H1 (cell line): ENCODE data around the gene PKN1. TPM values are rescaled to one million over a fixed set of nuclear protein-coding genes. Genes with fewer than 3 reads are reported as not detected.

ENCODE experiments used
- CTCF ChIA-PET: fragments of 300-600 bp; sonication (Branson Sonifier 250); formaldehyde crosslinking; loops from one replicate; lab custom pipeline; 2021; ENCODE audit not compliant: partially characterized antibody; lab: Charles Lee
- POLR2A ChIA-PET: fragments of 300-600 bp; sonication (Branson Sonifier 250); formaldehyde crosslinking; loops from one replicate; lab custom pipeline; 2021; ENCODE audit warnings: inconsistent platforms; ENCODE audit not compliant: partially characterized antibody; lab: Charles Lee
- DNase-seq, 2 experiments: peaks; one replicate each; pipeline versions ENCODE4 v3.0.0 to v3.0.0-alpha.2; 2010 to 2022; ENCODE audit warnings: low spot score in 2 of 2, low read depth in 1 of 2, mixed read lengths in 1 of 2
- FAIRE-seq: peaks from 2 replicates; lab custom pipeline; 2011; peaks lifted over from hg19 to GRCh38; lab: Jason Lieb, UNC
- H2AFZ ChIP-seq: 2 replicates; pipeline ENCODE4 v1.8.1; 2012; ENCODE audit warnings: low read length, inconsistent platforms
- H2AK5ac ChIP-seq: 2 replicates; pipeline ENCODE4 v1.6.1; 2013; ENCODE audit warnings: low read depth, low read length
- H2BK120ac ChIP-seq: replicated peaks from 2 replicates; pipeline ENCODE3; 2013; ENCODE audit warnings: low read depth, low read length, inconsistent platforms
- H2BK12ac ChIP-seq: 2 replicates; pipeline ENCODE4 v1.6.1; 2013; ENCODE audit warnings: low read depth, low read length
- H2BK15ac ChIP-seq: 2 replicates; pipeline ENCODE4 v1.6.1; 2013; ENCODE audit warnings: low read length
- H2BK20ac ChIP-seq: 2 replicates; pipeline ENCODE4 v1.6.1; 2013; ENCODE audit warnings: low read length
- H2BK5ac ChIP-seq: 2 replicates; pipeline ENCODE4 v1.6.1; 2013; ENCODE audit warnings: low read depth, low read length
- H3K14ac ChIP-seq: 2 replicates; pipeline ENCODE4 v1.6.1; 2013; ENCODE audit warnings: inconsistent platforms; ENCODE audit not compliant: insufficient read length
- H3K18ac ChIP-seq: 2 replicates; pipeline ENCODE4 v1.6.1; 2013; ENCODE audit warnings: low read length; ENCODE audit errors: extremely low read depth
- H3K23ac ChIP-seq: 2 replicates; pipeline ENCODE4 v1.6.1; 2013; ENCODE audit warnings: inconsistent platforms; ENCODE audit not compliant: insufficient read length
- H3K23me2 ChIP-seq: 2 replicates; pipeline ENCODE4 v1.6.1; 2013; ENCODE audit warnings: low read depth, low read length
- H3K27ac ChIP-seq: 2 replicates; pipeline ENCODE4 v1.6.1; 2011; ENCODE audit warnings: low read depth, low read length, inconsistent platforms
- H3K27me3 ChIP-seq, 4 experiments: replicated peaks in 1 of 4; 1 replicate in 1 of 4; 2 replicates in 3 of 4; pipeline versions ENCODE4 v1.6.1 to v1.8.1; 2011 to 2013; ENCODE audit warnings: low read length in 3 of 4, mild to moderate bottlenecking in 3 of 4, inconsistent platforms in 2 of 4, mixed read lengths in 2 of 4, moderate library complexity in 1 of 4; ENCODE audit not compliant: control insufficient read depth in 3 of 4, insufficient read depth in 3 of 4; ENCODE audit errors: extremely low read depth in 1 of 4
- H3K36me3 ChIP-seq, 4 experiments: 2 replicates each; pipeline versions ENCODE4 v1.6.1 to v1.8.1; 2011 to 2013; ENCODE audit warnings: mild to moderate bottlenecking in 4 of 4, low read length in 3 of 4, moderate library complexity in 2 of 4, control low read depth in 1 of 4, inconsistent platforms in 1 of 4; ENCODE audit not compliant: insufficient read depth in 4 of 4, control insufficient read depth in 2 of 4
- H3K4ac ChIP-seq: replicated peaks from 2 replicates; pipeline ENCODE3; 2013; ENCODE audit warnings: low read length, low read depth, mixed read lengths, inconsistent platforms; ENCODE audit not compliant: insufficient read length
- H3K4me1 ChIP-seq, 4 experiments: replicated peaks in 1 of 4; 1 replicate in 1 of 4; 2 replicates in 3 of 4; pipeline versions ENCODE4 v1.6.1 to v1.8.1; 2011 to 2013; ENCODE audit warnings: low read length in 3 of 4, inconsistent platforms in 2 of 4, mixed read lengths in 1 of 4; ENCODE audit not compliant: insufficient read depth in 4 of 4, control insufficient read depth in 3 of 4
- H3K4me2 ChIP-seq, 2 experiments: 2 replicates each; pipeline versions ENCODE4 v1.6.1 to v1.8.1; 2011 to 2013; ENCODE audit warnings: low read depth in 2 of 2, low read length in 2 of 2, control low read depth in 1 of 2, inconsistent platforms in 1 of 2, mild to moderate bottlenecking in 1 of 2; ENCODE audit not compliant: insufficient read depth in 1 of 2
- H3K4me3 ChIP-seq, 4 experiments: fragments of 200-600, 300-600 bp in 1 of 4; sonication (generic), shearing (Covaris generic), sonication (Bioruptor Twin) in 1 of 4; 2 replicates each; pipeline versions ENCODE4 v1.5.1 to v1.8.1; 2011 to 2016; ENCODE audit warnings: low read length in 4 of 4, low read depth in 3 of 4, control low read depth in 2 of 4, inconsistent platforms in 2 of 4, mild to moderate bottlenecking in 2 of 4, mixed read lengths in 1 of 4, moderate library complexity in 1 of 4; ENCODE audit not compliant: insufficient read depth in 2 of 4; ENCODE audit errors: extremely low read depth in 1 of 4
- H3K56ac ChIP-seq: replicated peaks from 2 replicates; pipeline ENCODE3; 2013; ENCODE audit warnings: low read depth, mild to moderate bottlenecking, mixed read lengths, low read length, inconsistent platforms; ENCODE audit not compliant: insufficient read length
- H3K79me1 ChIP-seq: 2 replicates; pipeline ENCODE4 v1.6.1; 2013; ENCODE audit warnings: low read depth, low read length, control low read depth
- H3K79me2 ChIP-seq, 2 experiments: 2 replicates each; pipeline versions ENCODE4 v1.6.1 to v1.8.1; 2012 to 2013; ENCODE audit warnings: low read length in 2 of 2, mild to moderate bottlenecking in 2 of 2, inconsistent platforms in 1 of 2; ENCODE audit not compliant: insufficient read depth in 2 of 2, control insufficient read depth in 1 of 2
- H3K9ac ChIP-seq, 4 experiments: replicated peaks in 1 of 4; 1 replicate in 1 of 4; 2 replicates in 3 of 4; pipeline versions ENCODE4 v1.6.1 to v1.8.1; 2011 to 2013; ENCODE audit warnings: low read depth in 3 of 4, low read length in 3 of 4, control low read depth in 2 of 4, mild to moderate bottlenecking in 2 of 4, moderate library complexity in 2 of 4, inconsistent platforms in 1 of 4; ENCODE audit errors: extremely low read depth in 1 of 4
- H3K9me3 ChIP-seq, 2 experiments: 2 replicates each; pipeline versions ENCODE4 v1.6.1 to v1.8.1; 2012 to 2013; ENCODE audit warnings: mild to moderate bottlenecking in 2 of 2, moderate library complexity in 2 of 2, control low read depth in 1 of 2, inconsistent platforms in 1 of 2, low read depth in 1 of 2, low read length in 1 of 2, mixed read lengths in 1 of 2; ENCODE audit not compliant: insufficient read depth in 2 of 2
- H4K20me1 ChIP-seq, 2 experiments: replicated peaks in 1 of 2; 2 replicates each; pipeline versions ENCODE3 to v1.8.1; 2011 to 2013; ENCODE audit warnings: inconsistent platforms in 2 of 2, low read length in 2 of 2, mild to moderate bottlenecking in 1 of 2; ENCODE audit not compliant: insufficient read depth in 2 of 2, control insufficient read depth in 1 of 2
- H4K5ac ChIP-seq: 2 replicates; pipeline ENCODE4 v1.6.1; 2013; ENCODE audit warnings: low read length, low read depth, mixed read lengths, inconsistent platforms; ENCODE audit not compliant: insufficient read length
- H4K8ac ChIP-seq: 2 replicates; pipeline ENCODE4 v1.8.0; 2013; ENCODE audit warnings: mild to moderate bottlenecking, moderate library complexity, low read length, inconsistent platforms; ENCODE audit not compliant: insufficient read depth; ENCODE audit errors: extremely low read depth
- H4K91ac ChIP-seq: replicated peaks from 2 replicates; pipeline ENCODE3; 2013; ENCODE audit warnings: low read length, mixed read lengths, inconsistent platforms; ENCODE audit not compliant: insufficient read length
- ATF2 ChIP-seq: IDR thresholded peaks from 2 replicates; pipeline ENCODE4 v1.6.1; 2012; ENCODE audit warnings: low read length, inconsistent platforms
- BCL11A ChIP-seq, 2 experiments: IDR thresholded peaks; one replicate each; pipeline ENCODE4 v1.6.1; 2011; ENCODE audit warnings: low read depth in 2 of 2, low read length in 2 of 2, mild to moderate bottlenecking in 2 of 2
- BRCA1 ChIP-seq: IDR thresholded peaks from 2 replicates; pipeline ENCODE4 v1.6.1; 2012; ENCODE audit warnings: low read depth, low read length, improper control_type of control experiment
- NRF1 ChIP-seq: IDR thresholded peaks from 2 replicates; pipeline ENCODE4 v1.6.1; 2011; ENCODE audit warnings: mild to moderate bottlenecking, low read depth, low read length, improper control_type of control experiment
- SP2 ChIP-seq: IDR thresholded peaks from 2 replicates; pipeline ENCODE4 v1.6.1; 2012; ENCODE audit warnings: mild to moderate bottlenecking, low read length, inconsistent platforms
- SP4 ChIP-seq: IDR thresholded peaks from 2 replicates; pipeline ENCODE4 v1.6.1; 2012; ENCODE audit warnings: low read length, inconsistent platforms
- TEAD4 ChIP-seq: IDR thresholded peaks from 2 replicates; pipeline ENCODE4 v1.6.1; 2012; ENCODE audit warnings: low read depth, low read length, inconsistent platforms, mixed read lengths
- WGBS, 2 experiments: shearing (Covaris generic) in 1 of 2; methylation state at CpG; one replicate each; pipeline versions ENCODE4 v1.1.6 to v1.1.7; 2013 to 2015; ENCODE audit warnings: low lambda C conversion rate in 2 of 2, mixed read lengths in 2 of 2, inconsistent platforms in 1 of 2, low coverage in 1 of 2, missing lambda C conversion rate in 1 of 2; ENCODE audit not compliant: insufficient replicate concordance in 2 of 2, insufficient coverage in 1 of 2, insufficient read length in 1 of 2; ENCODE audit errors: extremely low coverage in 1 of 2, missing lambda C conversion rate in 1 of 2; 5-methylcytosine and 5-hydroxymethylcytosine counted together
- polyA plus RNA-seq, 7 experiments: library from polyadenylated mRNA; depleted of rRNA in 3 of 7; stranded (reverse) in 5 of 7; unstranded in 2 of 7; fragments of >200 nt in 5 of 7; fragments of 200-250 nt in 2 of 7; gene quantifications; 1 replicate in 5 of 7; 2 replicates in 1 of 7; 4 replicates in 1 of 7; pipeline versions ENCODE4 v1.2.1 to v1.2.3, GENCODE V29; 2011 to 2013; ENCODE audit warnings: missing spikeins in 2 of 7, mixed read lengths in 2 of 7
- total RNA-seq: library from RNA; stranded (reverse); fragmentation: NEBNext Ultra II Directional; extraction: Animal tissue kit (Norgen Biotek cat#: 25700); gene quantifications from 2 replicates; pipeline ENCODE4 v1.2.1, GENCODE V29; 2021

PKN1 gene
- total and polyA plus RNA-seq, 2 of the 8 experiments (the other 6 are each of a cell fraction or from before 2014, with no cell fraction given) = 65.2 to 162 TPM

GRCh38 chr19:14470031-14470876 is 37.1 kb downstream of the PKN1 start:
- Histone ChIP-seq H4K20me1 (peaks cover 0 to 5% of the 10 kb centered on the region in 2 experiments), H3K9ac (no peak overlapping the region), H3K23me2 (peaks cover 4% of the 10 kb centered on the region), H3K36me3 (peaks cover 0 to 11% (median 6%) of the 10 kb centered on the region in 4 experiments; a peak in 5 of 8 replicates), H3K56ac (no peak overlapping the region), H4K8ac (no peak overlapping the region; the same call in 1 of the 2 replicates), H2BK15ac (no peak overlapping the region), H3K4ac (no peak overlapping the region), H2AFZ (no peak overlapping the region), H2BK5ac (no peak overlapping the region), H2BK12ac (no peak overlapping the region), H4K91ac (no peak overlapping the region), H3K18ac (no peak overlapping the region), H3K79me2 (no peaks in the 10 kb centered on the region), H2AK5ac (no peak overlapping the region), H3K27ac (no peak overlapping the region), H3K4me3 (no peak overlapping the region), H2BK20ac (no peak overlapping the region), H3K4me2 (no peak overlapping the region), H3K4me1 (peaks cover 0 to 12% (median 10%) of the 10 kb centered on the region in 4 experiments; a peak in 6 of 7 replicates), H3K79me1 (no peaks in the 10 kb centered on the region), H2BK120ac (no peak overlapping the region), H3K14ac (no peak overlapping the region), H4K5ac (no peak overlapping the region), H3K9me3 (no peaks in the 10 kb centered on the region), H3K27me3 (no peaks in the 10 kb centered on the region), H3K23ac (no peak overlapping the region)
- FAIRE-seq = no peak
- DNase-seq = no peak
- ChIA-PET CTCF (interaction anchor here (0.6 to 0.7 kb wide), 2 partner anchors 24 to 747 kb away, joined by 3 read pairs; no protein-coding TSS in a partner anchor), POLR2A (interaction anchor here (0.7 to 0.9 kb wide), 2 partner anchors 11 to 84 kb away, joined by 3 read pairs; no protein-coding TSS in a partner anchor)
- 91% methylated on average over 26 of the region's 32 CpGs; no CpG with 5 or more reads in 1 of the 2 experiments for WGBS, 2 experiments
- TF ChIP-seq BCL11A (IDR thresholded peaks at IDR 0.05; ENCODE audit: low read depth in 2 of 2, low read length in 2 of 2) = no peak
- no peak for TF ChIP-seq SP2
- TF ChIP-seq ATF2 = no peak
- no peak for TF ChIP-seq NRF1
- TF ChIP-seq SP4 = no peak
- TF ChIP-seq BRCA1 = no peak
- no peak for TF ChIP-seq TEAD4
